Germinal center (tissue), 1 donor: ENCODE results near the gene BAZ1A.

Experiments
- DNase-seq: peaks from one replicate; pipeline ENCODE4 v3.0.0; 2012; ENCODE audit warnings: mixed read lengths, low spot score

Gene BAZ1A

GRCh38 chr14:34875031-34875922 lies at the start of gene BAZ1A:
Gene BAZ1A, minus strand, starts transcription at chr14:34875360. Its CDS starts 756 bp downstream, at chr14:34874604.
- DNase-seq: peak; percentile 73

GRCh38 chr14:34920339-34920738 lies 45.2 kb upstream of the BAZ1A start:
- DNase-seq: no peak

GRCh38 chr14:34913619-34914018 lies 38.5 kb upstream of the BAZ1A start:
- DNase-seq: no peak

- no peak for DNase-seq
Observed at GRCh38 chr14:34912966-34913365, 37.8 kb upstream of the BAZ1A start.

- DNase-seq: peak; percentile 11
Observed at GRCh38 chr14:34912182-34912581, 37.0 kb upstream of the BAZ1A start.

GRCh38 chr14:34911209-34912150 lies 36.3 kb upstream of the BAZ1A start:
- no peak for DNase-seq

GRCh38 chr14:34906287-34906686 lies 31.1 kb upstream of the BAZ1A start:
- no peak for DNase-seq

- no peak for DNase-seq
Observed at GRCh38 chr14:34895277-34895676, 20.1 kb upstream of the BAZ1A start.

- no peak for DNase-seq
Observed at GRCh38 chr14:34890937-34891336, 15.8 kb upstream of the BAZ1A start.

- DNase-seq: no peak
Observed at GRCh38 chr14:34888186-34888585, 13.0 kb upstream of the BAZ1A start.

GRCh38 chr14:34883954-34884353 lies 8.8 kb upstream of the BAZ1A start:
- DNase-seq: no peak

GRCh38 chr14:34874386-34875030 lies 652 bp downstream of the BAZ1A start:
- DNase-seq: peak; percentile 65

GRCh38 chr14:34873589-34874385 lies 1.4 kb downstream of the BAZ1A start:
- peak; percentile 85 for DNase-seq

- DNase-seq: peak; percentile 23
Observed at GRCh38 chr14:34872822-34873588, 2.2 kb downstream of the BAZ1A start.

GRCh38 chr14:34867199-34867598 lies 8.0 kb downstream of the BAZ1A start:
- DNase-seq: no peak

- no peak for DNase-seq
Observed at GRCh38 chr14:34865889-34866574, 9.1 kb downstream of the BAZ1A start.

- no peak for DNase-seq
Observed at GRCh38 chr14:34863844-34864243, 11.3 kb downstream of the BAZ1A start.

GRCh38 chr14:34858765-34859164 lies 16.4 kb downstream of the BAZ1A start:
- DNase-seq: no peak

GRCh38 chr14:34857689-34858449 lies 17.3 kb downstream of the BAZ1A start:
- DNase-seq: no peak
